Keratinocyte (primary cell): ENCODE results near the gene DUSP22. TPM values are rescaled to one million over a fixed set of nuclear protein-coding genes. Genes with fewer than 3 reads are reported as not detected.

Source experiments
- DNase-seq: peaks from one replicate; pipeline ENCODE4 v3.0.0-alpha.2; 2011; ENCODE audit warnings: low read depth, missing footprints, low spot score
- FAIRE-seq: peaks from 2 replicates; lab custom pipeline; 2011; peaks lifted over from hg19 to GRCh38; lab: Jason Lieb, UNC
- H2AFZ ChIP-seq: 2 replicates; pipeline ENCODE4 v1.6.0; 2012; ENCODE audit warnings: low read length, control low read depth, inconsistent platforms; ENCODE audit not compliant: control insufficient read depth
- H3K27ac ChIP-seq: 2 replicates; pipeline ENCODE4 v1.5.1; 2011; ENCODE audit warnings: low read length; ENCODE audit not compliant: control insufficient read depth, insufficient read depth
- H3K27me3 ChIP-seq: 3 replicates; pipeline ENCODE4 v1.6.0; 2011; ENCODE audit warnings: low read length; ENCODE audit not compliant: control insufficient read depth, insufficient read depth; ENCODE audit errors: extremely low read depth
- H3K36me3 ChIP-seq, 2 experiments: 2 replicates in 1 of 2; 3 replicates in 1 of 2; pipeline ENCODE4 v1.5.1; 2011; ENCODE audit warnings: low read length in 2 of 2, mild to moderate bottlenecking in 1 of 2; ENCODE audit not compliant: control insufficient read depth in 2 of 2, insufficient read depth in 2 of 2; ENCODE audit errors: extremely low read depth in 1 of 2
- H3K4me1 ChIP-seq: 3 replicates; pipeline ENCODE4 v1.5.1; 2011; ENCODE audit warnings: low read length; ENCODE audit not compliant: control insufficient read depth, insufficient read depth; ENCODE audit errors: extremely low read depth
- H3K4me2 ChIP-seq: 3 replicates; pipeline ENCODE4 v1.6.0; 2011; ENCODE audit warnings: low read depth, low read length; ENCODE audit not compliant: control insufficient read depth, insufficient read depth; ENCODE audit errors: extremely low read depth
- H3K4me3 ChIP-seq, 3 experiments: fragments of 200-600 bp in 1 of 3; sonication (generic) in 1 of 3; 2 replicates in 2 of 3; 3 replicates in 1 of 3; pipeline ENCODE4 v1.5.1; 2011 to 2016; ENCODE audit warnings: low read length in 3 of 3, mild to moderate bottlenecking in 3 of 3, control low read depth in 2 of 3, inconsistent platforms in 1 of 3, low read depth in 1 of 3, mixed read lengths in 1 of 3, mixed run types in 1 of 3, moderate library complexity in 1 of 3; ENCODE audit not compliant: control insufficient read depth in 2 of 3, insufficient read depth in 2 of 3; ENCODE audit errors: extremely low read depth in 1 of 3
- H3K79me2 ChIP-seq: 2 replicates; pipeline ENCODE4 v1.6.0; 2012; ENCODE audit warnings: low read length; ENCODE audit not compliant: control insufficient read depth, insufficient read depth
- H3K9ac ChIP-seq: 3 replicates; pipeline ENCODE4 v1.6.0; 2011; ENCODE audit warnings: low read length; ENCODE audit not compliant: control insufficient read depth, insufficient read depth; ENCODE audit errors: extremely low read depth
- H3K9me1 ChIP-seq: 3 replicates; pipeline ENCODE4 v1.6.0; 2011; ENCODE audit warnings: low read length; ENCODE audit not compliant: control insufficient read depth, insufficient read depth; ENCODE audit errors: extremely low read depth
- H3K9me3 ChIP-seq: 2 replicates; pipeline ENCODE4 v1.5.1; 2012; ENCODE audit warnings: low read depth, low read length; ENCODE audit not compliant: control insufficient read depth
- H4K20me1 ChIP-seq: 3 replicates; pipeline ENCODE4 v1.6.0; 2011; ENCODE audit warnings: low read length; ENCODE audit not compliant: control insufficient read depth, insufficient read depth; ENCODE audit errors: extremely low read depth
- CTCF ChIP-seq, 3 experiments: IDR thresholded peaks in 1 of 3; conservative IDR thresholded peaks in 1 of 3; optimal IDR thresholded peaks in 1 of 3; 2 replicates in 2 of 3; 3 replicates in 1 of 3; pipeline versions ENCODE3 to v1.5.1; 2011; ENCODE audit warnings: low read length in 3 of 3, mild to moderate bottlenecking in 3 of 3, moderate library complexity in 2 of 3, control low read depth in 1 of 3, inconsistent platforms in 1 of 3; ENCODE audit not compliant: insufficient read depth in 2 of 3; ENCODE audit errors: extremely low read depth in 1 of 3
- EZH2 ChIP-seq: IDR thresholded peaks from one replicate; pipeline ENCODE4 v1.6.1; 2012; ENCODE audit warnings: inconsistent platforms, mild to moderate bottlenecking, low read length, moderate library complexity
- dilution Hi-C: fragments of 300-500 bp; cut with MboI; formaldehyde crosslinking; loops from one replicate; pipeline ENCODE4 v1.7.0; 2020; ENCODE audit warnings: low sequenced_read_pairs; ENCODE audit not compliant: extremely low pct_ligation_motif_present
- polyA plus RNA-seq, 5 experiments: library from polyadenylated mRNA; depleted of rRNA in 3 of 5; stranded (reverse) in 3 of 5; stranded (forward) in 1 of 5; unstranded in 1 of 5; fragments of >200 nt; gene quantifications; 1 replicate in 1 of 5; 2 replicates in 3 of 5; 3 replicates in 1 of 5; pipeline versions ENCODE4 v1.2.1 to v1.2.3, GENCODE V29; 2011 to 2012; ENCODE audit warnings: missing spikeins in 2 of 5, low read depth in 1 of 5, low replicate concordance in 1 of 5

The DUSP22 gene
- polyA plus RNA-seq, 1 donor (not counting 4 experiments of a cell fraction or from before 2014, with no cell fraction given) = 17.3 TPM

DNA sequence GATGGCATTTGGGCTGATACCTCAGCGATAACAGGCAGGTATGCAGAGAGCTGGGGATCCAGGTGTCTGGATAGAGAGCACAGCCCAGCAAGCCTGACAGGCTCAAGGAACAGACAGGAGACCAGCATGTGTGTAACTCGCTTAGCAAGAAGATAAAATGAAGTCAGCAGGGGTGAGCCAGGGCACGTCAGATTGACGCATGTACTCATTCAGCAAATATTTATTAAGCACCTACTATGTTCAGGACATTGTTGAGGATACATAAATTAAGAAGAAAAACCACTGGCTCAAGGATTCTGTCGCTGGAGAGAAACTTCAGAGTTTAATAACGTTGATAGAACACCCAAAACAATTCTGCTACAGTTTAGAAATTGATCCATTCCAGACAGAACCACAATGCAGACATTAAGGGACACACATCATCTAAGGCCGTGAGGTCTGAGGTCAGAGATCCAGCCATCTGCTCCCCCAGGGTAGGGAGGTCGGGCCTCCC, 1.0 kb upstream of the DUSP22 start:
- no peaks in the 10 kb centered on the region for H3K9me1 ChIP-seq
- H2AFZ ChIP-seq = peak overlapping the region; percentile 20
- peak overlapping the region; percentile 95 for H3K9ac ChIP-seq
- H3K4me3 ChIP-seq = peak overlapping the region; percentile 66 to 79 (median 68)
- dilution Hi-C loops = no loop called here
- no peaks in the 10 kb centered on the region for H4K20me1 ChIP-seq
- H3K79me2 ChIP-seq = peaks cover 20% of the 10 kb centered on the region
- FAIRE-seq = peak; percentile 36
- H3K27ac ChIP-seq = peak overlapping the region; percentile 96
- H3K36me3 ChIP-seq = no peaks in the 10 kb centered on the region
- DNase-seq = no peak
- peaks cover 2% of the 10 kb centered on the region for H3K9me3 ChIP-seq
- peaks cover 16% of the 10 kb centered on the region for H3K4me1 ChIP-seq
- TF ChIP-seq CTCF (optimal IDR thresholded peaks at IDR 0.05 in 1 of 3, IDR thresholded peaks at IDR 0.05 in 1 of 3, conservative IDR thresholded peaks at IDR 0.05 in 1 of 3; ENCODE audit: extremely low read depth in 1 of 3, insufficient read depth in 2 of 3, low read length in 3 of 3) (no peak), EZH2 (no peak)
- no peaks in the 10 kb centered on the region for H3K27me3 ChIP-seq
- peak overlapping the region; percentile 85 for H3K4me2 ChIP-seq

DNA sequence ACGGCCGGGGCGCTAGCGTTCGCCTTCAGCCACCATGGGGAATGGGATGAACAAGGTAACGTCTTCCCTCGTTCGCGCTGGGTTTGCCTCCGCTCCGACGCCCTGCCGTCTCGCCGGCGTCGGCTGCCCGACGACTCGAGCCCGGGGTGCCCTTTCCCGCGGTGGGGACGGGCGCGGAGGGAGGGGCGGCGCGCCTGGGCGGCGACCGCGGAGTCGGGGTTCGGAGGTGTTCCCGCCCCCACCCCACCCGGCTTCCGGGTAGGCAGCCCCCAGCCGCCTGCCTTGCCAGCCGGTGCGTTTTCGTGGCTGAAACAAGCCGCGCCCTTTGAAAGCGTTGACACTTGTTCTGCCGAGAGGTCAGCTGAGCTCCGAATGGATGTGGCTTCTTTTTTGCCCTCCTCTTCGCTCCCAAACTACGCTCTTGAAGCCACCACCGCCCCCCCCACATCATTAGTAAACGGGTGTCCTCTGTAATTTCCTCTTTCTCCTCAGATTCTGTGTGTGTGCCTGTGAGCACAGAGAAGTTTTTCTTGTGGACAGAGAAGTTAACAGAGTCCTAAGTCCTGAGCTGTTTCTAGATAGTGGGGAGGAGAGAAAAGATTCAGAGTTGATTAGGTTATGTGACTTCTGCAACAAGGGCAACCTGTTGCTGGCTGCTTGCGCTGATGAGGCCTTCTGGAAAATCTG, 362 bp downstream of the DUSP22 start:
- peak overlapping the region; percentile 96 for H3K27ac ChIP-seq
- H4K20me1 ChIP-seq = no peaks in the 10 kb centered on the region
- no peaks in the 10 kb centered on the region for H3K9me1 ChIP-seq
- TF ChIP-seq EZH2 = no peak
- peak in 1 of 3 experiments; percentile 15 for TF ChIP-seq CTCF (optimal IDR thresholded peaks at IDR 0.05 in 1 of 3, IDR thresholded peaks at IDR 0.05 in 1 of 3, conservative IDR thresholded peaks at IDR 0.05 in 1 of 3; ENCODE audit: extremely low read depth in 1 of 3, insufficient read depth in 2 of 3, low read length in 3 of 3)
- H3K36me3 ChIP-seq = no peaks in the 10 kb centered on the region
- no peaks in the 10 kb centered on the region for H3K27me3 ChIP-seq
- H3K4me2 ChIP-seq = peak overlapping the region; percentile 42
- H3K79me2 ChIP-seq = peaks cover 29% of the 10 kb centered on the region
- H3K4me1 ChIP-seq = peaks cover 24% of the 10 kb centered on the region
- peak overlapping the region; percentile 95 for H3K9ac ChIP-seq
- dilution Hi-C loops = no loop called here
- peak overlapping the region; percentile 62 to 73 (median 66) for H3K4me3 ChIP-seq
- DNase-seq (no peak), FAIRE-seq (no peak)
- peaks cover 2% of the 10 kb centered on the region for H3K9me3 ChIP-seq
- H2AFZ ChIP-seq = peak overlapping the region; percentile 79
